Activated T-cell treated with anti-CD3 and anti-CD28 coated beads, Interleukin-2, amount 50 U/mL, for 24 hours (primary cell): ENCODE data around the gene SARS1.

Source experiments
- DNase-seq: peaks from one replicate; pipeline ENCODE4 v3.0.0-alpha.2; 2020
- H3K27ac Mint-ChIP-seq: 2 replicates; pipeline ENCODE4 v1.8.0; 2020; ENCODE audit warnings: mild to moderate bottlenecking, mixed read lengths
- H3K27me3 Mint-ChIP-seq: 2 replicates; pipeline ENCODE4 v1.8.0; 2020; ENCODE audit warnings: mixed read lengths
- H3K36me3 Mint-ChIP-seq: 2 replicates; pipeline ENCODE4 v1.8.0; 2020; ENCODE audit warnings: low read depth, mixed read lengths
- H3K4me1 Mint-ChIP-seq: 2 replicates; pipeline ENCODE4 v1.8.0; 2020; ENCODE audit warnings: low read depth, mixed read lengths
- H3K4me3 Mint-ChIP-seq: 2 replicates; pipeline ENCODE4 v1.8.0; 2020; ENCODE audit warnings: mild to moderate bottlenecking, moderate library complexity, mixed read lengths
- H3K9me3 Mint-ChIP-seq: 2 replicates; pipeline ENCODE4 v1.8.0; 2020; ENCODE audit warnings: mixed read lengths

Gene SARS1

GRCh38 chr1:109247401-109248365 lies 34.0 kb downstream of the SARS1 start:
- no peak overlapping the region for H3K27ac Mint-ChIP-seq
- peaks cover 16% of the 10 kb centered on the region for H3K27me3 Mint-ChIP-seq
- no peak for DNase-seq
- peaks cover 4% of the 10 kb centered on the region for H3K4me1 Mint-ChIP-seq
- no peaks in the 10 kb centered on the region for H3K9me3 Mint-ChIP-seq
- no peak overlapping the region for H3K4me3 Mint-ChIP-seq
- no peaks in the 10 kb centered on the region for H3K36me3 Mint-ChIP-seq

GRCh38 chr1:109248444-109248796 lies 34.7 kb downstream of the SARS1 start:
- Mint-ChIP-seq H3K4me1 (peaks cover 4% of the 10 kb centered on the region), H3K9me3 (no peaks in the 10 kb centered on the region), H3K27me3 (peaks cover 16% of the 10 kb centered on the region), H3K27ac (no peak overlapping the region), H3K4me3 (no peak overlapping the region), H3K36me3 (no peaks in the 10 kb centered on the region)
- no peak for DNase-seq

DNA sequence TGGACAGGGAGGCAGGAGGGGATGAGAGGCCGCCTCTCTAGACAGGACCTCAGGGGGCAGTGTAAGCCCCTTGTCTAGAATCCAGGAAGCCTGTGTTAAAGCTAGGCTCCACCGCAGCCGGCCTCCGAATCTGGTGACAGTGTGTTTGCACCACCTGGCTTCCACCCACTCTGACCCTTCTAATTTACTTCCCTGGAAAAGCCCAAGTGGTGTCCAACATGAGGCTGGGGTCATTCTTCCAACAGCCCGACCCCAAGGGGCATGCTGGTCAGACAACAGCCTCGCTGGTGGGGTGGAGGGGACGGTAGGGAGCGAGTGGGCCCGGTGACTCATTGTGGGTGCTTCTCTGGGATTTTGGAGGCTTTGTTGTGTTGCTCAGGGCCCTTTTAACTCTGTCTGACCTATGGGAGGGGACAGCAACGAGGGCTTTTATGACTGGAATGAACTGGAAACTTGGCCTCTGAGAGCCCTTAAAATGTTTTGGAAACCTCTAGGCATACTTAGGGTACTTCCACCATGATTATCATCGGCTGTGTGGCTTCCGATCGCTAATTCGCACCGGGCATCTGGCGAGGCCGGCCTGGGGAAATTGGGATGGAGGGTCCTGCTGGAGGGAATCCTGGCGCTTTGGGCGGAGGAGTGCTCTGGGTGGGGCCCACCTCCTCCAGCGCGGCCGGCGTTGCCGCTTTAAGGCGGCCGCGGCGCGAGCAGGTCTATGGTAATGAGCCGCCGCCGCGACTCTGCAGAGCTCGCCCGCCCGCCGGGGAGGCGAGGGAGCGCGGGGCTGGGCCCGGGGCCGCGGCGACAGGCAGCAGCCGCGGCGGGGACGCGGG lies 35.3 kb downstream of the SARS1 start, which contains the start of gene CELSR2:
TSS of gene CELSR2 (plus strand) at position 743 of the 833 bp plus-strand sequence. CDS start 541 bp downstream, outside the sequence.
- Mint-ChIP-seq H3K36me3 (no peaks in the 10 kb centered on the region), H3K9me3 (no peaks in the 10 kb centered on the region), H3K27me3 (peaks cover 16% of the 10 kb centered on the region), H3K27ac (no peak within 1 kb of the TSS), H3K4me1 (peaks cover 4% of the 10 kb centered on the region), H3K4me3 (peak within 1 kb of the TSS; percentile 67)
- DNase-seq, result peak; percentile 75

GRCh38 chr1:109249654-109250401 lies 36.1 kb downstream of the SARS1 start:
- Mint-ChIP-seq H3K27ac (no peak overlapping the region), H3K4me3 (peak overlapping the region; percentile 67), H3K4me1 (peaks cover 4% of the 10 kb centered on the region), H3K9me3 (no peaks in the 10 kb centered on the region), H3K27me3 (peaks cover 13% of the 10 kb centered on the region), H3K36me3 (no peaks in the 10 kb centered on the region)
- no peak for DNase-seq

GRCh38 chr1:109250454-109251276 lies 36.9 kb downstream of the SARS1 start:
- Mint-ChIP-seq H3K9me3 (no peaks in the 10 kb centered on the region), H3K36me3 (no peaks in the 10 kb centered on the region), H3K4me1 (peaks cover 4% of the 10 kb centered on the region), H3K27ac (no peak overlapping the region), H3K27me3 (peaks cover 13% of the 10 kb centered on the region), H3K4me3 (peak overlapping the region; percentile 67)
- DNase-seq, result no peak

DNA sequence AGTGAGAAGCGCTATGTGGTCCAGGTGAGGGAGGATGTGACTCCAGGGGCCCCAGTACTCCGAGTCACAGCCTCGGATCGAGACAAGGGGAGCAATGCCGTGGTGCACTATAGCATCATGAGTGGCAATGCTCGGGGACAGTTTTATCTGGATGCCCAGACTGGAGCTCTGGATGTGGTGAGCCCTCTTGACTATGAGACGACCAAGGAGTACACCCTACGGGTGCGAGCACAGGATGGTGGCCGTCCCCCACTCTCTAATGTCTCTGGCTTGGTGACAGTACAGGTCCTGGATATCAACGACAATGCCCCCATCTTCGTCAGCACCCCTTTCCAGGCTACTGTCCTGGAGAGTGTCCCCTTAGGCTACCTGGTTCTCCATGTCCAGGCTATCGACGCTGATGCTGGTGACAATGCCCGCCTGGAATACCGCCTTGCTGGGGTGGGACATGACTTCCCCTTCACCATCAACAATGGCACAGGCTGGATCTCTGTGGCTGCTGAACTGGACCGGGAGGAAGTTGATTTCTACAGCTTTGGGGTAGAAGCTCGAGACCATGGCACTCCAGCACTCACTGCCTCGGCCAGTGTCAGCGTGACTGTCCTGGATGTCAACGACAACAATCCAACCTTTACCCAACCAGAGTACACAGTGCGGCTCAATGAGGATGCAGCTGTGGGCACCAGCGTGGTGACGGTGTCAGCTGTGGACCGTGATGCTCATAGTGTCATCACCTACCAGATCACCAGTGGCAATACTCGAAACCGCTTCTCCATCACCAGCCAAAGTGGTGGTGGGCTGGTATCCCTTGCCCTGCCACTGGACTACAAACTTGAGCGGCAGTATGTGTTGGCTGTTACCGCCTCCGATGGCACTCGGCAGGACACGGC lies 37.8 kb downstream of the SARS1 start:
- no peak overlapping the region for H3K27ac Mint-ChIP-seq

DNA sequence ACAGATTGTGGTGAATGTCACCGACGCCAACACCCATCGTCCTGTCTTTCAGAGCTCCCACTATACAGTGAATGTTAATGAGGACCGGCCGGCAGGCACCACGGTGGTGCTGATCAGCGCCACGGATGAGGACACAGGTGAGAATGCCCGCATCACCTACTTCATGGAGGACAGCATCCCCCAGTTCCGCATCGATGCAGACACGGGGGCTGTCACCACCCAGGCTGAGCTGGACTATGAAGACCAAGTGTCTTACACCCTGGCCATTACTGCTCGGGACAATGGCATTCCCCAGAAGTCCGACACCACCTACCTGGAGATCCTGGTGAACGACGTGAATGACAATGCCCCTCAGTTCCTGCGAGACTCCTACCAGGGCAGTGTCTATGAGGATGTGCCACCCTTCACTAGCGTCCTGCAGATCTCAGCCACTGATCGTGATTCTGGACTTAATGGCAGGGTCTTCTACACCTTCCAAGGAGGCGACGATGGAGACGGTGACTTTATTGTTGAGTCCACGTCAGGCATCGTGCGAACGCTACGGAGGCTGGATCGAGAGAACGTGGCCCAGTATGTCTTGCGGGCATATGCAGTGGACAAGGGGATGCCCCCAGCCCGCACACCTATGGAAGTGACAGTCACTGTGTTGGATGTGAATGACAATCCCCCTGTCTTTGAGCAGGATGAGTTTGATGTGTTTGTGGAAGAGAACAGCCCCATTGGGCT lies 38.6 kb downstream of the SARS1 start:
- Mint-ChIP-seq H3K36me3 (no peaks in the 10 kb centered on the region), H3K4me1 (peaks cover 4% of the 10 kb centered on the region), H3K4me3 (no peak overlapping the region), H3K9me3 (no peaks in the 10 kb centered on the region), H3K27me3 (peaks cover 9% of the 10 kb centered on the region), H3K27ac (no peak overlapping the region)
- no peak for DNase-seq

More for the DNA sequence above, 37.8 kb downstream of the SARS1 start:
- Mint-ChIP-seq H3K4me3 (no peak overlapping the region), H3K36me3 (no peaks in the 10 kb centered on the region), H3K27me3 (peaks cover 10% of the 10 kb centered on the region), H3K9me3 (no peaks in the 10 kb centered on the region), H3K4me1 (peaks cover 4% of the 10 kb centered on the region)
- DNase-seq, result no peak

DNA sequence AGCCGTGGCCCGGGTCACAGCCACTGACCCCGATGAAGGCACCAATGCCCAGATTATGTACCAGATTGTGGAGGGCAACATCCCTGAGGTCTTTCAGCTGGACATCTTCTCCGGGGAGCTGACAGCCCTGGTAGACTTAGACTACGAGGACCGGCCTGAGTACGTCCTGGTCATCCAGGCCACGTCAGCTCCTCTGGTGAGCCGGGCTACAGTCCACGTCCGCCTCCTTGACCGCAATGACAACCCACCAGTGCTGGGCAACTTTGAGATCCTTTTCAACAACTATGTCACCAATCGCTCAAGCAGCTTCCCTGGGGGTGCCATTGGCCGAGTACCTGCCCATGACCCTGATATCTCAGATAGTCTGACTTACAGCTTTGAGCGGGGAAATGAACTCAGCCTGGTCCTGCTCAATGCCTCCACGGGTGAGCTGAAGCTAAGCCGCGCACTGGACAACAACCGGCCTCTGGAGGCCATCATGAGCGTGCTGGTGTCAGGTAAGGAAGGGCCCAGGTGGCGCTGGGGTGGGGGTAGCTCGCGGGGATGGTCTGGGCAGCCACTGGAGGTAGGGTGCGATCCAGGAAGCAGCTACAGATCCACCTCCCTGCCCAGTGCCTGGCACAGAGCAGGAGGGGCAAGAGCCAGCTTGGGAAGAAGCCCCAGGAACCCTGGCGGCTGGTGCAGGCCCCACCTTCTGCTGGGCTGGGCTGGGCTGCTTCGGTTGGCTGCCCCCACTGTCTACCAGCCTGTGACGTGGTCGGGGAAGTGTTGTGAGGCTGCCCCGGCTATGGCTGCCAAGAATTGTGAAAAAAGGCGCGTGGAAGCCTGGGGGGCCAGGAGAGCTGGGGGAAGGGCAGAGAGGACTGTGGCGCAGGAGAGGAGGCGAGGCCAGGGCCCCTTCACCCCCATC lies 39.4 kb downstream of the SARS1 start:
- Mint-ChIP-seq H3K4me3 (no peak overlapping the region), H3K27me3 (peaks cover 9% of the 10 kb centered on the region), H3K36me3 (no peaks in the 10 kb centered on the region), H3K9me3 (no peaks in the 10 kb centered on the region), H3K4me1 (peaks cover 4% of the 10 kb centered on the region), H3K27ac (no peak overlapping the region)
- no peak for DNase-seq

DNA sequence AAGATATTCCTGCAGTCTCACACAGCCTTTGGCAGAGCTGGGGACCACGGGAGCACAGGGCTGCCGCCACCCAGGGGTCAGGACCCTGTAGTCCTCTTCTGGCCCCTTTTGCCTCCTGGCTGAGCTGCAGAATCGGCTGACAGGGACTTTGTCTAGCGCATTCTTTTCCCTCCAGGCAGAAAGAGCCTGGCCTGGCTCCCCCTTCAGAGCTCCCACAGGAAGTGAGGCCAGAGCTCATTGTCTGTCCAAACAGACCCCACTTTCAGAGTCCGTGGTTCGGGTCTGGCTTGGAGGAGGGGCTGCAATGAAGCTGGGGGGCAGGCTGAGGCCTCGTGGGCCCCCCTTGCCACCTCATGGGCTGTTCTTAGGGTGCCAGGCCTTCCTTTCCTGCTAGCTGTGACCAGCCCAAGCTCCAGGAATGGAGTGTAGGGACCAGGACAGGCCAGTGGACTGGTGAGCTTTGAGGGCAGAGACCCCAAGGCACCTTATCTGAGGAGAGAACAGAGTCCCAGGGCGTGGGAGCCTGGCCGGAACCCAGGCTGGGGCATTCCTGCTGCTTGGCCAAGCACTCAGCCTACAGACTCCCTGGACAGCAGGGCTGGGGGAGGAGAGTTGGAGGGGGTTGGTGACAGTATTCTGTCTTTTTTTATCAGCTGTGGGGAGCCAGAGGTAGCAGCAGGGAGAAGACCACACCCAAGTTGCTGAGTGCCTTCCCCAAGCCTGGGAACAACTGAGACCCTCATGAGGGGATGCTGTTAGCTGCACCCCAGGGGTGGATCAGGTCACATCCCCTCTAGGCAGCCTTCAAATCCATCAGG lies 40.3 kb downstream of the SARS1 start:
- Mint-ChIP-seq H3K4me1 (peaks cover 3% of the 10 kb centered on the region), H3K36me3 (no peaks in the 10 kb centered on the region), H3K4me3 (no peak overlapping the region), H3K9me3 (no peaks in the 10 kb centered on the region), H3K27me3 (peaks cover 8% of the 10 kb centered on the region), H3K27ac (no peak overlapping the region)
- DNase-seq, result no peak

DNA sequence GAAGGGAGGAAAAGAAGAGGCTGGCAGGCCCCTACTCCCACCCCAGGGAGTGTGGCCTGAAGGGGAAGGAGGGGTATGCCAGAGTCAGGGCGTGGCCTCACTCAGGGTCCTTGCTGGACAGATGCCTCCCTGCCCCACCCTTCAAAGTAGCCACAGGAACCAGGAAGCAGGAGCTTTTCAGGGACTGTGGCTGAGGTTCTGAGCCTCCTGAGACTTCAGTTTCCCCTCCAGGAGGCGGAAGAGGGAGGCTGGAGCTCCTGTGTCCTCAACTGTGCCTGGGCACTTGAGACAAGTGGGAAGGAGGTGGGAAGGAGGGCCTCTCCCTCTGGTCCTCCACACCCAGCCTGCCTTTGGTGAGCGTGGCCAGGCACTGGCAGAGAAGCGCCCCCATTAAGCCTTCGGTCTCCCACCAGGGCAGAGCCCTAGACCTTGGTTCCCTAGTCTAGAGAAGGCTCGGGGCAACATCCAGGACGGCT lies 40.9 kb downstream of the SARS1 start:
- no peak overlapping the region for H3K27ac Mint-ChIP-seq
- H3K4me1 Mint-ChIP-seq, result no peaks in the 10 kb centered on the region
- DNase-seq, result no peak
- no peaks in the 10 kb centered on the region for H3K36me3 Mint-ChIP-seq
- H3K4me3 Mint-ChIP-seq, result no peak overlapping the region
- H3K9me3 Mint-ChIP-seq, result no peaks in the 10 kb centered on the region
- H3K27me3 Mint-ChIP-seq, result peaks cover 7% of the 10 kb centered on the region

DNA sequence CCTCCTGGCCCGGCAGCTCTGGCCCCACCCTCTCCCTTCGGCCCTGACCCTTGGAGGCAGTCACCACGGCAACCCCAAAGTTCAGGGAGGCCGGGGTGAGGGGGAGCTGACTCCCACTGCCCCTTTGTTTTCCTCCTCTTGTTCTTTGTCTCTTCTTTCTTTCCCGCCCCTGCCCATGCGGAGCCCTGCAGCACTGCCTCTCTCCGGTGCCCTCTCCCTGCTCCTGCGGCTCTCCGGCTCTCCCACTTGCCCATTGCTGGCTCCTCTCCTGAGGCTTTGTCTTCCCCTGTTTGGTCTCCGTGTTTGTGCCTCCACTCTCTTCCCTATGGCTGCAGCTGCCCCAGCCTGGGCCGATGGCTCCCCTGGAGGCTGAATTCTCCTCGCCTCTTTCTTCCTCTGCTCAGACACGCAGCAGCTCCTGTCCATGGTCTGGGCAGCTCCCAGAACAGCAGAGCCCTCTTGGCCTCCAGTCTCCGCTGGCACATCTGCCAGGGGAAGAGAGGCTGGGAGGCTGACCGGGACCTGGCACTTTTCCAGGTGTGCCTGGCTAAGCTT lies 41.5 kb downstream of the SARS1 start:
- H3K4me3 Mint-ChIP-seq, result no peak overlapping the region
- DNase-seq, result no peak
- no peak overlapping the region for H3K27ac Mint-ChIP-seq
- H3K27me3 Mint-ChIP-seq, result peaks cover 7% of the 10 kb centered on the region
- H3K4me1 Mint-ChIP-seq, result no peaks in the 10 kb centered on the region
- H3K36me3 Mint-ChIP-seq, result no peaks in the 10 kb centered on the region
- H3K9me3 Mint-ChIP-seq, result no peaks in the 10 kb centered on the region
